Mesothelial cell of epicardium (in vitro differentiated cells): ENCODE results near the gene FNDC5. TPM values are rescaled to one million over a fixed set of nuclear protein-coding genes. Genes with fewer than 3 reads are reported as not detected.

ENCODE experiments used
- DNase-seq, 2 experiments: peaks; one replicate each; pipeline ENCODE4 v3.0.0; 2021; ENCODE audit warnings: low spot score in 2 of 2; ENCODE audit not compliant: unreplicated experiment in 2 of 2
- H3K27ac Mint-ChIP-seq: 2 replicates; pipeline ENCODE4 v1.8.0; 2021; ENCODE audit warnings: mixed read lengths
- H3K27me3 Mint-ChIP-seq: 2 replicates; pipeline ENCODE4 v1.8.0; 2021; ENCODE audit warnings: low read depth, mixed read lengths
- H3K36me3 Mint-ChIP-seq: 2 replicates; pipeline ENCODE4 v1.8.0; 2021; ENCODE audit warnings: mixed read lengths
- H3K4me1 Mint-ChIP-seq: 2 replicates; pipeline ENCODE4 v1.8.0; 2021; ENCODE audit warnings: mixed read lengths
- H3K4me3 Mint-ChIP-seq: 2 replicates; pipeline ENCODE4 v1.8.0; 2021; ENCODE audit warnings: mild to moderate bottlenecking, moderate library complexity, mixed read lengths
- H3K9me3 Mint-ChIP-seq: 2 replicates; pipeline ENCODE4 v1.8.0; 2021; ENCODE audit warnings: mixed read lengths
- total RNA-seq: library from RNA; stranded (reverse); gene quantifications from 3 replicates; pipeline ENCODE4 v1.2.1, GENCODE V29; 2021
- TF ChIP-seq, protein P1 (sequence below): fragments of 200-600 bp; sonication (generic); IDR thresholded peaks from one replicate; pipeline ENCODE4 v1.5.0; 2021; ENCODE audit warnings: antibody characterized with exemption; ENCODE audit not compliant: unreplicated experiment

FNDC5 gene
- total RNA-seq, 1 donor from 2014 or later, result 164 TPM

- TF ChIP-seq, protein P1, sequence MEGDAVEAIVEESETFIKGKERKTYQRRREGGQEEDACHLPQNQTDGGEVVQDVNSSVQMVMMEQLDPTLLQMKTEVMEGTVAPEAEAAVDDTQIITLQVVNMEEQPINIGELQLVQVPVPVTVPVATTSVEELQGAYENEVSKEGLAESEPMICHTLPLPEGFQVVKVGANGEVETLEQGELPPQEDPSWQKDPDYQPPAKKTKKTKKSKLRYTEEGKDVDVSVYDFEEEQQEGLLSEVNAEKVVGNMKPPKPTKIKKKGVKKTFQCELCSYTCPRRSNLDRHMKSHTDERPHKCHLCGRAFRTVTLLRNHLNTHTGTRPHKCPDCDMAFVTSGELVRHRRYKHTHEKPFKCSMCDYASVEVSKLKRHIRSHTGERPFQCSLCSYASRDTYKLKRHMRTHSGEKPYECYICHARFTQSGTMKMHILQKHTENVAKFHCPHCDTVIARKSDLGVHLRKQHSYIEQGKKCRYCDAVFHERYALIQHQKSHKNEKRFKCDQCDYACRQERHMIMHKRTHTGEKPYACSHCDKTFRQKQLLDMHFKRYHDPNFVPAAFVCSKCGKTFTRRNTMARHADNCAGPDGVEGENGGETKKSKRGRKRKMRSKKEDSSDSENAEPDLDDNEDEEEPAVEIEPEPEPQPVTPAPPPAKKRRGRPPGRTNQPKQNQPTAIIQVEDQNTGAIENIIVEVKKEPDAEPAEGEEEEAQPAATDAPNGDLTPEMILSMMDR, result no peak
- Mint-ChIP-seq H3K27ac (no peak overlapping the region), H3K36me3 (no peaks in the 10 kb centered on the region), H3K9me3 (no peaks in the 10 kb centered on the region), H3K4me1 (peaks cover 18% of the 10 kb centered on the region), H3K4me3 (no peak overlapping the region), H3K27me3 (peaks cover 8% of the 10 kb centered on the region)
- DNase-seq, result no peak
Observed at GRCh38 chr1:32878183-32878582, 7.5 kb upstream of the FNDC5 start.

- H3K27me3 Mint-ChIP-seq, result peaks cover 8% of the 10 kb centered on the region
- no peak overlapping the region for H3K27ac Mint-ChIP-seq
- H3K36me3 Mint-ChIP-seq, result no peaks in the 10 kb centered on the region
- DNase-seq, result no peak
- TF ChIP-seq, protein P1, result no peak
- peaks cover 23% of the 10 kb centered on the region for H3K4me1 Mint-ChIP-seq
- H3K9me3 Mint-ChIP-seq, result no peaks in the 10 kb centered on the region
- H3K4me3 Mint-ChIP-seq, result no peak overlapping the region
Observed at GRCh38 chr1:32877211-32878110, 6.7 kb upstream of the FNDC5 start.

GRCh38 chr1:32876341-32877210 is 5.9 kb upstream of the FNDC5 start:
- Mint-ChIP-seq H3K9me3 (no peaks in the 10 kb centered on the region), H3K36me3 (no peaks in the 10 kb centered on the region), H3K27ac (no peak overlapping the region), H3K4me3 (no peak overlapping the region), H3K4me1 (peaks cover 30% of the 10 kb centered on the region), H3K27me3 (peaks cover 8% of the 10 kb centered on the region)
- DNase-seq, result no peak
- TF ChIP-seq, protein P1, result peak; percentile 53

- Mint-ChIP-seq H3K36me3 (no peaks in the 10 kb centered on the region), H3K27ac (no peak overlapping the region), H3K4me1 (peaks cover 38% of the 10 kb centered on the region), H3K27me3 (peaks cover 8% of the 10 kb centered on the region), H3K4me3 (no peak overlapping the region), H3K9me3 (no peaks in the 10 kb centered on the region)
- TF ChIP-seq, protein P1, result no peak
- DNase-seq, result no peak
Observed at GRCh38 chr1:32874860-32875752, 4.4 kb upstream of the FNDC5 start.

- peaks cover 8% of the 10 kb centered on the region for H3K27me3 Mint-ChIP-seq
- peaks cover 4% of the 10 kb centered on the region for H3K36me3 Mint-ChIP-seq
- no peak overlapping the region for H3K4me3 Mint-ChIP-seq
- H3K27ac Mint-ChIP-seq, result no peak overlapping the region
- no peak for DNase-seq
- TF ChIP-seq, protein P1, result no peak
- H3K4me1 Mint-ChIP-seq, result peaks cover 47% of the 10 kb centered on the region
- H3K9me3 Mint-ChIP-seq, result no peaks in the 10 kb centered on the region
Observed at GRCh38 chr1:32873484-32873883, 2.8 kb upstream of the FNDC5 start.
